ENCODE results near the gene ANTXR2. TPM values are rescaled to one million over a fixed set of nuclear protein-coding genes. Genes with fewer than 3 reads are reported as not detected.
A peak's percentile ranks its signal among the peaks of the same experiment; 100 is the strongest.

The ANTXR2 gene
- total RNA-seq, 3 donors from 2014 or later: 6.1 to 12.9 (median 8.1) TPM

DNA sequence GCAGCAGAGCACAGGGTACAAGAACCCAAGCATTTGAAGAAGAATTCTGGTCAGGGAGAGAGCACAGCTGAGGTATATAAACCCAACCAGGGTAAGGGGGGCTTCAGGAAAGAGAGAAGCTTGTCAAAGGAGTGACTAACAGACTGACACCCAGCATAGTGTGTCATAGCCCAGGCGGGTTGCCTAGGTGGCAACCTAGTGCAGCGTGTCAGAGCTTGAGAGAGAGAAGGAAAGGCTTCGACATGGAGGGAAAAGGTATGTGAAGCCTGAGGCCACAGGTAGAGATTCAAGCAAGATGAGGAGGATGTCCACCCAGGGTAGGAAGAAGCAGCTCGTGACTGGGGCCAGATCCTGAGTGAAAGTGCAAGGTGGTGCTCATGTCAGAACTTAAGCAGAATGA lies 8.5 kb upstream of the ANTXR2 start:
- H3K36me3 Mint-ChIP-seq (ENCODE audit: insufficient read depth): no peaks in the 10 kb centered on the region
- peaks cover 22% of the 10 kb centered on the region for H3K4me1 Mint-ChIP-seq (ENCODE audit: low read depth)
- ATAC-seq (peak in 1 of 2 donors; percentile 31), DNase-seq (peak; percentile 10)
- no peak overlapping the region for H3K4me3 Mint-ChIP-seq
- no peaks in the 10 kb centered on the region for H3K9me3 Mint-ChIP-seq
- no peaks in the 10 kb centered on the region for H3K27me3 Mint-ChIP-seq (ENCODE audit: low read depth)

DNA sequence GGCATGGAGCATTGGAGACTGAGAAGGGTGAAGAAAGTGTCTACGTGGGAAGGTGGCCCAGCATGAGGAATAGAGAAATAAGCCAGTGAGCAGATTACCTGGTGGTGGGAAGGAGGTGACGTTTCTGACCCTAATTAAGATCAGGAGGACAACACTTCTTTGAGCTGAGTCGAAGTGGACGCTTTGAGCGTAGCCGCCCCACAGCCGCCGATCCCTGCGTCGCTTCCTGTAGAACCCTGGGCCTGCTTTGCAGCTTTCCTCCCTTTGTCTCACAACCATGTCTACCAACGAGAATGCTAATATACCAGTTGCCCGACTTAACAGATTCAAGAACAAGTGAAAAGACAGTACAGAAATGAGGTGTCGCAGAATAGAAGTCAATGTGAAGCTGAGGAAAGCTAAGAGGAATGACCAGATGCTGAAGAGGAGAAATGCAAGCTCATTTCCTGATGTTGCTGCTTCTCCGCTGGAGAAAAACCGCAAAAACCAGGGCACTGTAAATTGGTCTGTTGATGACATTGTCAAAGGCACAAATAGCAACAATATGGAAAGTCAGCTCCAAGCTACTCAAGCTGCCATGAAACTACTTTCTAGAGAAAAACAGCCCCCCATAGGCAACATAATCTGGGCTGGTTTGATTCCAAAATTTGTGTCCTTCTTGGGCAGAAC lies 6.4 kb upstream of the ANTXR2 start:
- DNase-seq (no peak), ATAC-seq (no peak)
- H3K4me3 Mint-ChIP-seq: no peak overlapping the region
- no peaks in the 10 kb centered on the region for H3K36me3 Mint-ChIP-seq (ENCODE audit: insufficient read depth)
- H3K4me1 Mint-ChIP-seq (ENCODE audit: low read depth): peaks cover 42% of the 10 kb centered on the region
- no peaks in the 10 kb centered on the region for H3K27me3 Mint-ChIP-seq (ENCODE audit: low read depth)
- no peaks in the 10 kb centered on the region for H3K9me3 Mint-ChIP-seq

DNA sequence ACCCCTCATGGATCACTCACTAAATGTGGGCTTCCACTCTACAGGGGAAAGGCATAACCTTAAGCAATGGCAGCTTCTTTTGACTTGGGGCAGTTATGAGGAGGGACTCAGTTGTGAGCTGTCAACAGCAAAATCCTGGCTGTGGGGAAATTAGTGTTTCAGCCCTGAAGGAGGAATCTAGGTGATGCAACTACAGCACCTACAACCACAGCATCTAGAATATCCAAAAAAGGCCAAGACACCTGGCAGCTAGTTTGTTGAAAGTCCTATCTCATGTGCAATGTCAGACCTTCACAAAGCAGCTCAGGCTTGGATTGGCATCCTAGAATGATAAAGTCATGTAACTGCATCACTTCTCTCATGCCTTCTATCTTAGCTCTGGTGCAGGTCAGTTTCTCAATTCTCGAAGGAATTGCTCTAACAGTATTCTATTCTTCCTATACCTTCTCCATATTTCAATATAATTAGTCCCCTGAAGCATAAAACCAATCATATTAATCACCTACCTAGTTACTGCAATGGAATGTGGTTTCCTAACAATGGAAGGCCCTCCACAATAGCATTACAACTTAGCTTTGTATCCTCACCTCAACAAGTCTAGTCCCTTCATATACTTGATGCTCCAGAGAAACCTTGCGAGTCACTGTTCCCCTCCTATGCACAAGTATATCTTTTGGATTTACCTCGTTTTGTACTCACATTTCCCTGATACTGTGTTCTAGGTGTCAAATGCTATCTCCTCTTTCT lies 5.5 kb upstream of the ANTXR2 start:
- DNase-seq: no peak
- Mint-ChIP-seq H3K4me3 (peak overlapping the region; percentile 1), H3K27me3 (ENCODE audit: low read depth) (no peaks in the 10 kb centered on the region), H3K9me3 (no peaks in the 10 kb centered on the region), H3K36me3 (ENCODE audit: insufficient read depth) (no peaks in the 10 kb centered on the region), H3K4me1 (ENCODE audit: low read depth) (peaks cover 51% of the 10 kb centered on the region)
- ATAC-seq: no peak

DNA sequence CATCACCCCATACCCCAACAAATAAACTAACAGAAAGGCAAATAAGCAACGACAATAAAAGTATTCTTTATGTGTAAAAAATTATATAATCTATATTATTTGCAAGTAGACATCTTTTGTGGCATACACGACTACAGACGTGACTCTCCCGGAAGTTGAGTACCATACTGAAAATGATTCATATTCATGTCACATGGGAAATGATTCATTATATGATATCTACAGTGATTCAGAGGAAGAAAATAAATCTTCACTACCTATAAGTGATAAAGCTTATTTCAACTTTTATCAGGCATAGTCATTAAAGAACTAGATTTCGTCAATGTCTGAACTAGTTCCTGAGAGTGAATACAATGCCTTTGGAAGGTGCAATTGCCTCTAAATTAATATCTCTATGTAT lies 4.6 kb upstream of the ANTXR2 start:
- DNase-seq (no peak), ATAC-seq (peak; percentile 69 to 74)
- Mint-ChIP-seq H3K4me1 (ENCODE audit: low read depth) (peaks cover 57% of the 10 kb centered on the region), H3K36me3 (ENCODE audit: insufficient read depth) (no peaks in the 10 kb centered on the region), H3K27me3 (ENCODE audit: low read depth) (no peaks in the 10 kb centered on the region), H3K4me3 (peak overlapping the region; percentile 1), H3K9me3 (no peaks in the 10 kb centered on the region)

DNA sequence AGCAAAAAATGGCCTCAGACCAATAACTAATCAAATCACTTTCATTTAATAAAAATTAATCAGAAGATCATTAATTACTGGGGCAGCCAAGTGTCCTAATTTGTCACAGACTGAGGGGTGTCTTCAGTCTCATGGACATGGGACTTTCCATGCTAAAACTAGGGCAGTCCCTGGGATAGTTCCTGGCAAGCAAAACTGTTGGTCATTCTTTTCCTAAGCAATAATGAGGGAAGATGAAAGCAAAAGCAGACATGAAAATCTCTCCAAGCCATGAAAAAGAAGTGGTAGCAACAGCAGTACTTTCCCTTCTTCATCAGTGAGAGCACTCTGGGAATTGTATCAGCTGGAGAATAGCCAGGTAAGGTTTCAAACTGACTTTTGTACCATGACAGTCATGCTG lies 3.7 kb upstream of the ANTXR2 start:
- Mint-ChIP-seq H3K36me3 (ENCODE audit: insufficient read depth) (no peaks in the 10 kb centered on the region), H3K27me3 (ENCODE audit: low read depth) (no peaks in the 10 kb centered on the region), H3K4me3 (no peak overlapping the region), H3K9me3 (no peaks in the 10 kb centered on the region), H3K4me1 (ENCODE audit: low read depth) (peaks cover 63% of the 10 kb centered on the region)
- DNase-seq (no peak), ATAC-seq (no peak)

DNA sequence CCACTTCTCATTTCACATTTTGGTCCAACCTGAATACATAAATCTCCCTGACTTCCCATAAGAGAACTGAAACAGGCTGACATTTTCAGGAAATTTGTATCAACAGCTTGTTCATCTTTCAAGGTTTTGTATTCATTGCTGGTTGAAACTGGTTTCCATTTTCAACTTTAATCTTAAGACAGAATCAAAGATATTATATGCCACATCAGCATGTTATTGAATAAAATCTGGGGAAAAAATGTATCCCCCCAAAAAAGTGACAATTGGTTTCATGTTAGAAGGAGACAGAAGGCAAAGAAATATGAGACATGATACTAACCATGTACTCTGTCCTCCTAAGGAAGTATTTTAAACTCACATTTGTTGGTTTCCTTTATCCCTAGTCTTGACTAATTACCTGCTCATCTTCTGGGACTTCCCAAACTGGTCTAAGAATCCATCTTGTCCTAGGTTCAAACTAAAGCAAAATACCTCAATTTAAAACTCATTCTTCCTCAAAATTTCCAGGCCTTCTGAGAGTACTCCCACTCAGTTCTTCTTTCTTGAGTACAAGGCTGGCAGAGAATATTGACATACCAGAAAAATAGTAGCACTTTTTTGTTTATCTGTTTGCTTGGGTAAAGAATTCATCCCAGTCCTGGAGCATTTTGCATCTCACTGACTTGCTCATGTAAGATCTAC lies 3.1 kb upstream of the ANTXR2 start:
- H3K27me3 Mint-ChIP-seq (ENCODE audit: low read depth): no peaks in the 10 kb centered on the region
- no peak for ATAC-seq
- H3K9me3 Mint-ChIP-seq: no peaks in the 10 kb centered on the region
- peaks cover 67% of the 10 kb centered on the region for H3K4me1 Mint-ChIP-seq (ENCODE audit: low read depth)
- no peak overlapping the region for H3K4me3 Mint-ChIP-seq
- H3K36me3 Mint-ChIP-seq (ENCODE audit: insufficient read depth): peaks cover 2% of the 10 kb centered on the region
- no peak for DNase-seq

DNA sequence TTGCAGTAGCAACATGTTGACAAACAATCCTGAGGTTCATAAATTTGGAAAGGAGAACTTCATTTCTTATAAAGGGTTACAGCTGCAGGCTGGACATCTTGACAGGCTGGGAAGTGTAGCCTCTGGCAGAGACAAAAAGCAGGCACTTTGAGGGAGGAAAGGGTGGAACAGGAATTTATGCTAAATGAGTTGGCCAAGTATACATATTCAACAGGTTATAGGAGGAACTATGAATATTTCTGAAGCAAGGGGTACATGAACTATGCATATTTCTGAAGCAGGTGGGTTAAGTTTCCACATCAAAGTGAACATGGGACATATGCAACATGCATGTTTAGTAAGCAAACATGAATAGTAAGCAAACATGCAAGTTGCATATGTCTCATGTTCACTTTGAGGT lies 1.6 kb upstream of the ANTXR2 start:
- no peak overlapping the region for H3K4me3 Mint-ChIP-seq
- H3K36me3 Mint-ChIP-seq (ENCODE audit: insufficient read depth): peaks cover 7% of the 10 kb centered on the region
- no peaks in the 10 kb centered on the region for H3K9me3 Mint-ChIP-seq
- ATAC-seq (no peak), DNase-seq (no peak)
- H3K27me3 Mint-ChIP-seq (ENCODE audit: low read depth): no peaks in the 10 kb centered on the region
- peaks cover 81% of the 10 kb centered on the region for H3K4me1 Mint-ChIP-seq (ENCODE audit: low read depth)

DNA sequence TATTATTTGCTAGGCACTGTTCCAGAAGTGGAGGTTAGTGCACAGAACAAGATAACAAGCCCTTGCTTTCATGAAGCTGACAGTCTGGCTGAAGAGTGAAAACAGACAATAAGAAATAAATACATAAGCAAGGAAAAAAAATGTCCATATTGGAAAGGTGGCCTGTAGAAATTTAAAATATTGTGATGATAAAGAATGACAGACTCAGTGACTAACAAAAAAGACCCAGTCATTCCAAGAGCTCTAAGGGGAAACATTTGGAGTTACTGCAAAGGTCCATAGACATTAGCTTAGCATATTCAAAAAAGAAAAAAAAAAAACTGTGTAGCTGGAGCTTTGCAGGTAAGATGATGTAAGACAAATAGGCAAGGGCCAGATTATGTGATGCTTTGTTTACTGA lies 1.0 kb upstream of the ANTXR2 start:
- ATAC-seq: no peak

DNA sequence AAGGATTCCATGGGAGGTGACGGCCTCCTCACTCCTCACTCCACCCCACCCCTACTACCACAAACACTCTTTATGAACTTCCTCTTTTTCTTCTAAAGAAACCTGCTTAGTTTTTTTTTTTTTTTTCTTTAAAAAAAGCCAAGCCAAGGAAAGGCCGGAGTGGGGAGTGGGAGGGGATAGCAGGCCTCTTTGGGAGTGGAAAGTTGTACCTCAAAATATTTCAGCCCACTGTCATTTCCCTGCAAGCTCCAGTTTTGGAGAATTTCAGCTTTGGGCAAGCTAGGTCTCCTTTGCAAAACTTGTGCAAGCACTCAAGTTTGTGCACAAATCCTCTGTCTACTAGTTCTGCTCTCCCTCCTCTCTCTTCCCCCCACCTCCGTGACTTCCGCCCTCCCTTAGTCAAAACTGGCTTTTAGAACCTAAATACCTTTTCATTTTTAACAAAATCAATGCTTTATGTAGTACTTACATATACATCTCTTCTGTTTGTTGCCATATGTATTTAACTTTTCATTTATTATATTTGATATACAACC lies 512 bp upstream of the ANTXR2 start:
- peaks cover 7% of the 10 kb centered on the region for H3K36me3 Mint-ChIP-seq (ENCODE audit: insufficient read depth)
- H3K9me3 Mint-ChIP-seq: no peaks in the 10 kb centered on the region
- ATAC-seq: peak in 1 of 2 donors; percentile 5
- no peak for DNase-seq
- H3K4me1 Mint-ChIP-seq (ENCODE audit: low read depth): peaks cover 83% of the 10 kb centered on the region
- H3K4me3 Mint-ChIP-seq: peak overlapping the region; percentile 93
- H3K27me3 Mint-ChIP-seq (ENCODE audit: low read depth): no peaks in the 10 kb centered on the region

More for the DNA sequence above, 1.0 kb upstream of the ANTXR2 start:
- Mint-ChIP-seq H3K36me3 (ENCODE audit: insufficient read depth) (peaks cover 7% of the 10 kb centered on the region), H3K4me3 (peak overlapping the region; percentile 93), H3K9me3 (no peaks in the 10 kb centered on the region), H3K27me3 (ENCODE audit: low read depth) (no peaks in the 10 kb centered on the region), H3K4me1 (ENCODE audit: low read depth) (peaks cover 86% of the 10 kb centered on the region)
- no peak for DNase-seq

DNA sequence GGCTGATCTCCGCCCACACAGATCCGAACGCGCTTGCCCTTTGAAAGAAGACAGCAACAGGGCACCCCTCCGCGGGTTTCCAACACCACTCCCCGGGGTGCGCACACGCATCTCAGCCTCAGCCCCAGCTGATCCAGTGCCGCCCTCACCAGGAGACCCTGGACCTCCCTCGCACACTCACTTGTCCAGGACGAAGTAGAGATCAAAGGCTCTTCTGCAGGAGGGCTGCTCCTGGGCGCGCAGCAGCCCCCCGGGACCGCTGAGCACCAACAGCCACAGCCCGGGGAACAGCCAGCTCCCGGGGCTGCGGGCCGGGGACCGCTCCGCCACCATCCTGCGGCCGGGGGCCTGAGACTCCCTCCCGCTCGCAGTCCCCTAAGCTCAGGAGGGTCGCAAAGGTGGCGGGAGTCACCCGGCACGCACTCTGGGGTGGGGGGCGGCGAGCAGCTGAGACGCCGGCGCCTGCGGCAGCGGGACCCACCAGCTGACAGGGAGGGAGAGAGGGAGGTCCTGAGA lies 743 bp downstream of the ANTXR2 start:
- peak overlapping the region; percentile 93 for H3K4me3 Mint-ChIP-seq
- no peaks in the 10 kb centered on the region for H3K27me3 Mint-ChIP-seq (ENCODE audit: low read depth)
- ATAC-seq: peak; percentile 29 to 36
- DNase-seq: peak; percentile 69
- H3K4me1 Mint-ChIP-seq (ENCODE audit: low read depth): peaks cover 77% of the 10 kb centered on the region
- no peaks in the 10 kb centered on the region for H3K9me3 Mint-ChIP-seq
- H3K36me3 Mint-ChIP-seq (ENCODE audit: insufficient read depth): peaks cover 16% of the 10 kb centered on the region

DNA sequence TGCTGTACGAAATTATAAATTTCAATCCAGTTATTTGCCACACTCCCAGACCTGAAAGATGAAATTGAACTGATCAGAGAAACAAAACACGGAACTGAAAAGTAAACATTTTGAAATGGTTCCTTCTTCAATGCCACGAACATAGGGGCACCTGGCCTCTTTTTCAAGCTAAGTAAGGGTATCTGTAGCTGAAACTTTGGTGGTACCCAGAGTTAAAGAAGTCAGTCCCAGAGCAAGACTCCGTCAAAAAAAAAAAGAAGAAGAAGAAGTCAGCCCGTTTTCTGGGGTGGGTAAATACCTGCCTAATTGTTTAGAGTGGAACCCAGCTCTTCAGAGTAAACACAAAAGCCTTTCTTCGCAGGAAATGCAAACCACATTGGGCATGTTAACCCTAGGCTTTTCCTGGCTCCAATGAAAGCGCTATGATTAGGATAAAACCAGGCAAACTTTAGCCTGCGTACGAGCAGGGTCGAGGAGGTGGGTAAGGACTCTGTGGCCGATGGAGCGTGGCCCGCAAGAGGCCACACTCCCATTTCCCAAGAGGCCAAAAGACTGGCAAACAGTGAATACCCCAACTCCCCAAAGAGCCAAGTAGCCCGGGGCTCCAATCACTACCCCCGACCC lies 1.3 kb downstream of the ANTXR2 start:
- Mint-ChIP-seq H3K4me1 (ENCODE audit: low read depth) (peaks cover 77% of the 10 kb centered on the region), H3K27me3 (ENCODE audit: low read depth) (no peaks in the 10 kb centered on the region), H3K9me3 (no peaks in the 10 kb centered on the region), H3K4me3 (peak overlapping the region; percentile 93), H3K36me3 (ENCODE audit: insufficient read depth) (peaks cover 20% of the 10 kb centered on the region)
- DNase-seq: no peak
- ATAC-seq: no peak

DNA sequence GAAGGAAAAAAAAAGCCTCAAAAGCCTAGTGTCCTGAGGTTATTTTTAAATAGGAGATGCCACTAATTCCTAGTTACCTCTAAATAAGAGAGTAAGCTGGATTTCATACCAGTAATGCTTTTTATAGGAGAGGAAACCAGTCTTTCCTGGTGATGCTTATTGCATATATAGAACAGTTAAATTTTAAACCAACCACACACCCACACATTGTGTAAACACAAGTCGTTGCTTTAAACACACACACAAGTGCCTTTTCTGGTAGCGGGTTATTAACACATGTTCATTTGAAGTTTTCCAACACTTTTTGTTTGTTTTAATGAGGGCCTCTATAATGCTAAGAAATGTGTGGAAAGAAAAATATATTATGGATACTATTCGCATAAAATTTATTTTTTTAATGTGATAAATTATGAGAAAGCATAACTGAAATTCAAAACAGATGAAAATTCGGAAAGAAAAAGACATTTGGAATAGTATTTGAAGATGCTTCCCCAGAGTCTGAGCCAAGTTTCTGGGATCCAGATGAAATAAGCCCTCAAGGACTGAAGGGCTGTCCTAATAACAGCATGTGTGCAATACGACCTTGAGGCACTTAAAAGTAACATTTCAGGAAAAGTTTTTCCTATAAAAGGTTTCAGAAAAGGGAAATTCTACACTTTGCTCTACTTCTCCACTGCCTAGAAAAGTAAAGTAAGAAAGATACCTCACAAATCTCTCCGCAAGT lies 2.0 kb downstream of the ANTXR2 start:
- H3K4me1 Mint-ChIP-seq (ENCODE audit: low read depth): peaks cover 77% of the 10 kb centered on the region
- peak overlapping the region; percentile 93 for H3K4me3 Mint-ChIP-seq
- no peaks in the 10 kb centered on the region for H3K27me3 Mint-ChIP-seq (ENCODE audit: low read depth)
- H3K36me3 Mint-ChIP-seq (ENCODE audit: insufficient read depth): peaks cover 22% of the 10 kb centered on the region
- H3K9me3 Mint-ChIP-seq: no peaks in the 10 kb centered on the region
- DNase-seq (no peak), ATAC-seq (no peak)

DNA sequence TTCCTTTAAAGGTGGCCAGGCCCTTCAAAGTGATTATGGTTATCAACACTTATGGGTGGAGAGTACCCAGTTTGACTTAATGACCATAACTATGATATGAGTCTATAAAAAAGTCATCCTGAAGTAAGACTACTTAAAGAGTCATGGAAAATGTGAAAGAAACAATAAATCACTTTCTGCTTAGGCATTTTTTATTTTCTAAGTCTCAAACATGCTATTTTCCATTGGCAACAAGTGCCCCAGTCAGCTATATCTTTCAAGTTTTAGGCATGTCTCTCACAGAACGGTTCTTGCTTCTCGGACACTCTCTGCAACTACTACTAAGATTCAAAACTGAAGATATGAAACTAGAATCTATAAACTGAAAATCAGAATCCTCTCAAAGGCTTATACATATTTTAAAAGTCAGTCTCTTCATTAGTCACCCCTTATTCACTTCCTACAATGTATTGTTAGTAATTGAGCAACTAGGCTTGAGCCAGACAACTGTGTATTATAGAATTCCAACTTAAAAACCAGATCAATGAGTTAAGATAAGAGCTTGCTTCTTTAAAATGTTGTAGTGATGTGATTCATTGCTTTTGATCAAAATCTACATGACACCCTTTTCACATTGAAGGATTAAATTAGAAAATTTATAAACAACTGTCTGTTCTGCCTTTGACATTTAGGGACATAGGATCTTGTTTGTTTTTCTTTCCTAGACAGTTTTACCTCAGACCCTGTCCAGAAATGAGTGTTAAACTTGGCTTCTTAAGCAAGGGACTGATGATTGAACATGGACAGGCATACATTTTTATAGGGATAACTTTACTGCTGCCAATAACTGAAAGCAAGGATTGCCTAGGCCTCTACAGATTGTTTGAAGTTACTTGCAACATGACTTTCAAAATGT lies 2.9 kb downstream of the ANTXR2 start:
- peak overlapping the region; percentile 93 for H3K4me3 Mint-ChIP-seq
- no peaks in the 10 kb centered on the region for H3K27me3 Mint-ChIP-seq (ENCODE audit: low read depth)
- H3K36me3 Mint-ChIP-seq (ENCODE audit: insufficient read depth): peaks cover 25% of the 10 kb centered on the region
- H3K4me1 Mint-ChIP-seq (ENCODE audit: low read depth): peaks cover 69% of the 10 kb centered on the region
- no peaks in the 10 kb centered on the region for H3K9me3 Mint-ChIP-seq
- ATAC-seq (peak; percentile 65 to 66), DNase-seq (no peak)
